ENCODE measurements around the gene SLC5A11. TPM values are rescaled to one million over a fixed set of nuclear protein-coding genes. Genes with fewer than 3 reads are reported as not detected.
"Not testable (repeated sequence)": the region's sequence is repeated elsewhere in the genome, so short reads cannot be mapped to it uniquely, and the experiment has no call there.

The SLC5A11 gene
- polyA plus RNA-seq, 1 donor (not counting 4 experiments of a cell fraction or from before 2014, with no cell fraction given) = 0.07 TPM

- H3K9me3 ChIP-seq (ENCODE audit: control insufficient read depth, low read depth, low read length) = no peaks in the 10 kb centered on the region
- FAIRE-seq = no peak
- H3K36me3 ChIP-seq (ENCODE audit: control insufficient read depth in 2 of 2, extremely low read depth in 1 of 2, insufficient read depth in 2 of 2, low read length in 2 of 2) = no peaks in the 10 kb centered on the region
- no peak overlapping the region for H2AFZ ChIP-seq (ENCODE audit: control insufficient read depth, low read length)
- H3K27me3 ChIP-seq (ENCODE audit: control insufficient read depth, extremely low read depth, insufficient read depth, low read length) = no peaks in the 10 kb centered on the region
- H3K79me2 ChIP-seq (ENCODE audit: control insufficient read depth, insufficient read depth, low read length) = no peaks in the 10 kb centered on the region
- no peak overlapping the region for H3K4me2 ChIP-seq (ENCODE audit: control insufficient read depth, extremely low read depth, insufficient read depth, low read depth, low read length)
- H3K9ac ChIP-seq (ENCODE audit: control insufficient read depth, extremely low read depth, insufficient read depth, low read length) = no peak overlapping the region
- TF ChIP-seq EZH2 (IDR thresholded peaks at IDR 0.05; ENCODE audit: low read length) (no peak), CTCF (optimal IDR thresholded peaks at IDR 0.05 in 1 of 3, IDR thresholded peaks at IDR 0.05 in 1 of 3, conservative IDR thresholded peaks at IDR 0.05 in 1 of 3; ENCODE audit: extremely low read depth in 1 of 3, insufficient read depth in 2 of 3, low read length in 3 of 3) (no peak)
- no peak for DNase-seq (ENCODE audit: low read depth, low spot score)
- dilution Hi-C loops (cut with MboI; ENCODE audit: extremely low pct_ligation_motif_present, low sequenced_read_pairs) = no loop called here
- H3K9me1 ChIP-seq (ENCODE audit: control insufficient read depth, extremely low read depth, insufficient read depth, low read length) = no peaks in the 10 kb centered on the region
- peaks cover 22% of the 10 kb centered on the region for H3K4me1 ChIP-seq (ENCODE audit: control insufficient read depth, extremely low read depth, insufficient read depth, low read length)
- H3K27ac ChIP-seq (ENCODE audit: control insufficient read depth, insufficient read depth, low read length) = no peak overlapping the region
- H4K20me1 ChIP-seq (ENCODE audit: control insufficient read depth, extremely low read depth, insufficient read depth, low read length) = no peaks in the 10 kb centered on the region
- H3K4me3 ChIP-seq (ENCODE audit: control insufficient read depth in 2 of 3, extremely low read depth in 1 of 3, insufficient read depth in 2 of 3, low read depth in 1 of 3, low read length in 3 of 3) = no peak overlapping the region
Measured at GRCh38 chr16:24855678-24856077, 9.9 kb downstream of the SLC5A11 start.

GRCh38 chr16:24856871-24857270 is 11.1 kb downstream of the SLC5A11 start:
- DNase-seq (ENCODE audit: low read depth, low spot score); H3K4me2 ChIP-seq (ENCODE audit: control insufficient read depth, extremely low read depth, insufficient read depth, low read depth, low read length); FAIRE-seq; H2AFZ ChIP-seq (ENCODE audit: control insufficient read depth, low read length); dilution Hi-C loops (cut with MboI; ENCODE audit: extremely low pct_ligation_motif_present, low sequenced_read_pairs); H3K36me3 ChIP-seq (ENCODE audit: control insufficient read depth in 2 of 2, extremely low read depth in 1 of 2, insufficient read depth in 2 of 2, low read length in 2 of 2); H3K9ac ChIP-seq (ENCODE audit: control insufficient read depth, extremely low read depth, insufficient read depth, low read length); H3K27me3 ChIP-seq (ENCODE audit: control insufficient read depth, extremely low read depth, insufficient read depth, low read length); H4K20me1 ChIP-seq (ENCODE audit: control insufficient read depth, extremely low read depth, insufficient read depth, low read length); H3K27ac ChIP-seq (ENCODE audit: control insufficient read depth, insufficient read depth, low read length); H3K4me3 ChIP-seq (ENCODE audit: control insufficient read depth in 2 of 3, extremely low read depth in 1 of 3, insufficient read depth in 2 of 3, low read depth in 1 of 3, low read length in 3 of 3); H3K9me1 ChIP-seq (ENCODE audit: control insufficient read depth, extremely low read depth, insufficient read depth, low read length); H3K79me2 ChIP-seq (ENCODE audit: control insufficient read depth, insufficient read depth, low read length); H3K9me3 ChIP-seq (ENCODE audit: control insufficient read depth, low read depth, low read length): not testable (repeated sequence)
- peaks cover 14% of the 10 kb centered on the region for H3K4me1 ChIP-seq (ENCODE audit: control insufficient read depth, extremely low read depth, insufficient read depth, low read length)

Measured in keratinocyte (primary cell).